C4-2B (cell line): Measurements from ENCODE around the gene VWF.

ENCODE experiments used
- CTCF ChIP-seq: fragments of 450-650 bp; conservative IDR thresholded peaks from 2 replicates; pipeline ENCODE4 v1.5.1; 2017; ENCODE audit warnings: mild to moderate bottlenecking
- ZFX ChIP-seq: fragments of 450-650 bp; IDR thresholded peaks from 2 replicates; pipeline ENCODE4 v1.6.1; 2017

DNA sequence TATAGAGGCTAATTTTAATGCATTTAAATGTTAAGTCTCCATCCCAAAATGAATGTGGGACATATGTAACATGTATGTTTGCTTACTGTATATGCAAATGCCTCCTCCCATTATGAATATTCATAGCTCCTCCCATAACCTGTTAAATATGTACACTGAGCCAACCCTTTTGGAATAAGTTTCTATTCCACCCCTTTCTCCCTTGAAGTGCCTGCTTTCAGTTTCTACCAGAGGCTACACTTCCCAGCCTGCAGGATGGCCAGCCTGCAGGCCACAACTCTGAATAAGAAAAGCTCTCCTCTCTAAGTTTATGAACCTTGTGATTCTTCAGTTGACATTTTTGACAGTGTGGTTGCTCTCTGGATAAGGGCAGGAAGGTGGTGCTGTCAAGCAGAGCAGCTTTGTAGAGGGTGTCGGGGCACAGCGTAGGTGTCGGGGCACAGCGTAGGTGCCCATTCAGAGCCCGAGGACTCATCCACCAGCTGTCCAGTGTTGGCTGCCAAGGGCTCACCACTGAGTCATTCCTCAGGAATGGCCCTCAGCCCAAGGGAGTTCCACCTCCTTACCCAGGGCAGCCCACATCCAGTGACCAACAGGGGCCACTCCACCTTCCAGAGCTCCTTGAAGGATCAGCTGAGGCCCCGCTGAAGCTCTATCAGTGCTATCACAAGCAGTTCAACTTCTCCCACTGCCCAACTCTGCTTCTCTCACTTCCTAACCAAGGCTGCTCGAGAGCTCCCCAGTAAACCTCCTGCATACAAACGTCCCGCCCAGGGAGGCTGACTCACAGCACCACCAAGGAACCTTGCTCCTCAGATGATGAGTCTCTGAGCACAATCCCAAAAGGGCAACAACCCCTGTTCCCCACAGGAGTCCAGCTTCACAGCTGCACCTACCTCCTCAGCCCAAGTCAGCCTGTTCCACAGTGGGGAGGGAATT lies 31.4 kb downstream of the VWF start:
- no peak for TF ChIP-seq CTCF
- TF ChIP-seq ZFX: no peak
